GM21390 (cell line): ENCODE data around the gene PGLYRP2.
"Not testable (repeated sequence)": the region's sequence is repeated elsewhere in the genome, so short reads cannot be mapped to it uniquely, and the experiment has no call there.

Experiments
- ATAC-seq: cut with Tn5 transposase; IDR thresholded peaks from one replicate; pipeline ENCODE4 v1.9.1; 2021; ENCODE audit not compliant: unreplicated experiment

PGLYRP2 gene

GRCh38 chr19:15479391-15480345 is at the start of gene PGLYRP2:
Gene PGLYRP2 (minus strand): TSS chr19:15479501. CDS start chr19:15479371, 130 bp downstream.
- no peak for ATAC-seq

GRCh38 chr19:15527705-15528104 is 48.4 kb upstream of the PGLYRP2 start:
- no peak for ATAC-seq

DNA sequence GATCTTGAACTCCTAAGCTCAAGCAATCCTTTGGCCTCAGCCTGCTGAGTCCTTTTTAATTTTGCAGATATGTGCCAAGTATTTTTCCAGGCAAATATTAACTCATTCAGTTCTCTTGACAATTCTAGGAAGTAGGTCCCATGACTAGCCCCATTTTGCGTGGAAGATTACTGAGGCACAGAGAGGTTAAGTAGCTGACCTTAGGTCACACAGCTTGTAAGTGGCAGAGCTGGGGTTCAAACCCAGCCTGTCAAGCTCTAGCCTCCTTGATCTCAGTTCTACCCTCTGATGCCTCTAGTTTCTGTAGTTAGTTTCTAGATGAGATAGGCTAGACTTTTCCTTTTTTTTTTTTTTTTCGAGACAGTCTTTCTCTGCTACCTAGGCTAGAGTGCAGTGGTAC is 47.1 kb upstream of the PGLYRP2 start:
- no peak for ATAC-seq

- no peak for ATAC-seq
Measured at GRCh38 chr19:15525291-15525690, 46.0 kb upstream of the PGLYRP2 start.

GRCh38 chr19:15524781-15525180 is 45.5 kb upstream of the PGLYRP2 start:
- ATAC-seq, result no peak

GRCh38 chr19:15519433-15519976 is 40.2 kb upstream of the PGLYRP2 start:
- no peak for ATAC-seq

- ATAC-seq, result no peak
Measured at GRCh38 chr19:15517778-15518177, 38.5 kb upstream of the PGLYRP2 start.

DNA sequence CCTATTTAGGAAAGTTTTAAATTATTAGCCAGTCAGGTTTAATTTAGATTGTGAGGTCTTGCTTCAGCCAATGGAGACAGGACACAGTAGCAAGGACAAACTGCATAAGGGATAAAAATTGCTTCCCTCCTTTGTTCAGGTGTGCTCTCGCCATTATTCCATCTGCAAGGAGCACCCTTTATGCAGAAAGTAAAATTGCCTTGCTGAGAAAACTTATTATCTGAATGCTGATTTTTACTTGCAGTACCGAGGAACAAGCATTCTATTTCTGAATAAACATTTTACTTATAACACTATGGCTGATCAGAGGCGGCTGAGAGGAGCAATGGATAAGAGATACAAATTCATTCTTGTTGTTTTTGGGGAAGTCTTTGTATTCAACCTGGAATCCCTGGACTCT is 37.1 kb upstream of the PGLYRP2 start:
- ATAC-seq, result no peak

DNA sequence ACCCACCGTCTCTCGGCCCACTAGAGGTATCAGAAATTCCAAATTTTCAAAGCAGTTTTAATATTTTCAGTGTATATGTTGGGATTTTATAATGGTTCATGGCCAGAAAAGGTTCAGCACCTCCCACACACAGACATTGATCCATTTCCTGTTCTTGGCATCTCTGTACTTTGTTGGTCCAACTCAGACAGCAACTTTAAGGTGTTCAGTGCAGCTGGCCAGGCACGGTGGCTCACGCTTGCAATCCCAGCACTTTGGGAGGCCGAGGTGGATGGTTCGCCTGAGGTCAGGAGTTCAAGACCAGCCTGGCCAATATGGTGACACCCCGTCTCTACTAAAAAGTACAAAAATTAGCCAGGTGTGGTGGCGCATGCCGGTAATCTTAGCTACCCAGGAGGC is 35.9 kb upstream of the PGLYRP2 start:
- ATAC-seq, result not testable (repeated sequence)

- no peak for ATAC-seq
Measured at GRCh38 chr19:15511671-15512424, 32.5 kb upstream of the PGLYRP2 start.

DNA sequence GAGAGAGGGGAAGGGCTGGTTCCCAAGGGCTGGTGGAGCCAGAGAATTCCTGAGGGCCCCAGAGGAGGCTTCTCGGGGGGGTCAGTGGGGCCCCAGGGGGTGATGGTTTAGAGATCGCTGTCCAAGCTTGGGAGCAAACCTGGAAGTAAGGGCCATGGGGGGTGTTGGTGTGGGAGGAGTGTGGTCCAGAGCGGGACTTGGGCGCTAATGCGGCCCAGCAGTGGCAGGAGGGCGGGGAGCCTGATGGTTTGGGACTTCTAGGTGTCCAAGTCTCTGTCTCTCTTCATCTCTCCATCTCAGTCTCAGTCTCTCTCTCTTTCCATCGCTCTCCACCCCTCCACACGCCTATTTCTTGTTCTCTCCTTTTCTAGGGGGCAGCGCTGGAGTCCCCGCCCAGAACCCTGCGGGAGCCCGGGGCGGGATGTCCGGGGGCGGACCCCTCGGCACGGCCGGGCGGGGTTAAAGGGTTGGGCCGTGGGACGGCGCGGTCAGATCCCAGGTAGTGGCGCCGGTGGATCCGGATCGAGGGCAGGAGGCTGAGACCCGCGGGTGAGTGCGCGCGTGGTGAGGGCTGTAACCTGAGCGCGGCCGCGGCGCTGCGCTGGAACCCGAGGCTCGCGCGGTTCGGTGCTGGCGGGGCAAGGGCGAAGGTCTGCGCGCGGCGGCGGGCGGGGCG is 28.9 kb upstream of the PGLYRP2 start, which contains the start of gene CYP4F22:
Gene CYP4F22 (plus strand): TSS at position 491 of the 676 bp plus-strand sequence. CDS start 16,812 bp downstream, outside the sequence.
- ATAC-seq, result no peak

GRCh38 chr19:15507068-15508034 is 28.1 kb upstream of the PGLYRP2 start:
- ATAC-seq, result no peak

DNA sequence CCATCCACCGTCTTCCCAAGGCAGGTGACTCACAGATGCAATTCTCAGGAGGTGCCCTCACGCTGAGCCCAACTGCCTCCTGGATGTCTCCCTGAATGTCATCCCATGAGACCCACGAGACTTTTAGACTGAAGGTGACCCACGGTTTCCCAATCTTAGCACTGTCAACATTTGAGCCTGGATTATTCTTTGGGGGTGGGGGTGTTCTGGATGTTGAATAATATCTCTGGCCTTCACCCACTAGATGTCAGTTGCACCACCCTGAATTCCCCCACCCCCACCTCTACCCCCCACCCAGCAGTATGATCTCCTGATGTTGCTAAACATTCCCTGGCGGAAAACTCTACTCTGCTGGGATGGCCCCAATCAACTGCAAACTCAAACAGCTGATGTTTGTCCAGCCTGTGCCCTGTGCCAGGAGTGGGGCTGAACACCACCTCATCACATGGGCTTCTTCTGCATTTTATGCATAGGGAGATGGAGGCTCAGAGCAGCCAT is 26.8 kb upstream of the PGLYRP2 start:
- no peak for ATAC-seq

GRCh38 chr19:15502264-15502663 is 23.0 kb upstream of the PGLYRP2 start:
- no peak for ATAC-seq

DNA sequence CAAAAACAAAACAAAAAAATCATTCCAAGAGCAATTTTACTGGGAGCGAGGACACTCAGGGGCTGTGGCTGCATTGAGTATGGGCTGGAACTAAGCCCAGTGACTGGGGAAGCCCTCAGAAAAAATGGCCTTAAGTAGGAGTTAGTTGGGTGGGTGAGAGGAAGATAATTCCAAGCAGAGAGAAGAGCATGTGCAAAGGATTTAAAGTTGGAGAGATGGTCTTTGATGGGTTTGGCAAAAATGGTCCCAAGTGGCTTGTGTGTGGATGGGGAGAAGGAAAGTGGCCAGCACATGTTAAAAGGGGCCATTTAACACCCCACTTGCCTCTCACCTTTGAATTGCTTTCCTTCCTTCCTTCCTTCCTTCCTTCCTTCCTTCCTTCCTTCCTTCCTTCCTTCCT is 22.3 kb upstream of the PGLYRP2 start:
- no peak for ATAC-seq

DNA sequence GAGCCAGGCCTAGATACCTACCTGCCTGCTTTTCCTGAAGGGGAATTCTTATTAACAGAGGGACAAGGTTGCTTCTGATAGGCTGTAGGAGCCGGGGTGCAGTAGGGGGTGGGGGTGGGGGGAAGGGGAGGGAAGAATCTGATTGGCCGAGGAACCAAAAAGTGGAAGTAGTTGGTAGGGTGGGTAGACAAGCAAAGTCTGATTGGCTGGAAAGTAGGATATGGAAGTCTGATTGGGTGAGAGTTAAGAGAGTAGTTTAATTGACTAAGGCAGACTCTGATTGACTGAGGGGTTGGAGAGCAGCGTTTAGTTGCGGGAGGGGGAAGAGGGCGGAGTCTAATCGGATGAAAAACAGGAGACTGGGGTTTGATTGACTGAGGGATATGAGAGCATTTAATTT is 19.6 kb upstream of the PGLYRP2 start:
- ATAC-seq, result no peak

- no peak for ATAC-seq
Measured at GRCh38 chr19:15498156-15498858, 19.0 kb upstream of the PGLYRP2 start.

DNA sequence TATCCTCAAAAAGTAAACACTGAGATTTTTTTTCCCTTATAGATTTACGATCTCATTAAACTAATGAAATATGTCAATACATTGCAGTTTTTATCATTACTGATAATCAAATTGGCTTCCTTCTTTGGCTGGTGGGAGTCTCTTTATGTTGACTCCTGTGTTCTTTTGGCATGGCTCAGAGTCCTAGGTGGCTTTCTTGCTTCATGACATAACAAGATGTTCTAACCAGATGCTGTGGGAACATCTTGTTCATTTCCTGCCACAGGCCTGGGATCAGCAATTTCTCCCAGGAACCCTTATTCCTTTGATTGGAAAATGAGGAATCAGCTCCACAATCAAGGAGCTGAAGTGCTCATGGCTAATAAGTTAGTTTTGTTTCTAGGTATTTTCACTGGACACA is 15.8 kb upstream of the PGLYRP2 start:
- ATAC-seq, result no peak
